HUES48 (cell line): ENCODE results near the gene COQ10B.
"Not testable (repeated sequence)": the region's sequence is repeated elsewhere in the genome, so short reads cannot be mapped to it uniquely, and the experiment has no call there.

Source experiments
- H3K27ac ChIP-seq: one replicate; pipeline ENCODE4 v1.7.0; 2013; ENCODE audit warnings: low read depth, low read length, inconsistent platforms
- H3K27me3 ChIP-seq: 2 replicates; pipeline ENCODE4 v1.6.1; 2013; ENCODE audit warnings: mild to moderate bottlenecking, low read length; ENCODE audit not compliant: control insufficient read depth, insufficient read depth
- H3K36me3 ChIP-seq: 2 replicates; pipeline ENCODE4 v1.6.1; 2013; ENCODE audit warnings: low read length; ENCODE audit not compliant: control insufficient read depth, insufficient read depth
- H3K4me1 ChIP-seq: 2 replicates; pipeline ENCODE4 v1.6.1; 2013; ENCODE audit warnings: mild to moderate bottlenecking, low read length; ENCODE audit not compliant: control insufficient read depth, insufficient read depth
- H3K4me3 ChIP-seq: 2 replicates; pipeline ENCODE4 v1.5.1; 2013; ENCODE audit warnings: mild to moderate bottlenecking, low read depth, low read length
- H3K9ac ChIP-seq: 2 replicates; pipeline ENCODE4 v1.6.1; 2013; ENCODE audit warnings: mild to moderate bottlenecking, low read depth, low read length, moderate library complexity
- H3K9me3 ChIP-seq: 2 replicates; pipeline ENCODE4 v1.6.1; 2013; ENCODE audit warnings: low read length; ENCODE audit not compliant: control insufficient read depth, insufficient read depth

Gene COQ10B

GRCh38 chr2:197432527-197432926, 20.8 kb upstream of the COQ10B start:
- not testable (repeated sequence) for H3K9ac ChIP-seq, H3K27ac ChIP-seq

DNA sequence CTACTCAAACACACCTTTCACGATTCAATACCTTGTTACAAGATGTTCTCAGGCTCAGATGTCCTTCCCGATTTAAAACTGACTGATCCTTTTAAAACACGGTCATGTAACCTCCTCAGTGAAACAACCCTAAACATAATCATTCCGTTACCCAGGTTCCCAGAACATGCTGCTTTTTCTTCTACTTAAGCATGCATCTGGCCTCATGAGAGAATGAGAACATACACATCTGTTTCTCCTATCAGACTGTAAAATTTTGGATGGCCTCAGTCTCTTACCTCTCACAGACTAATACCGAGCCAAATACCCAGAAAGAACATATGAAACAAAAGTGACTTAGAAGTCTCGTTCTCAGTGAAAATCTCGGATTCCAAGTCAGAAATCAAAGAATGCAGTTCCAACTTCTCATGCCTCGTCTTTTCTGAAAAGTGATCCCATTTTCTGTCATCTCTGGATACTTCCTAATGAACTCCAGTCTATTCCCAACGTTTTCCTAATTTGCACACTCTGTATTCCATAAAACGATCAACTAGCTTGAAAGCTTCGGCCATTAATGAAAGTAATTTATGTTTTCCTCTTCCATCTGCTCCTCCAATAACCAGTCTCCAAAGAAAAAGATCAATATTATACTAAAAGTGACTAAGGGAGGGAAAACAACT, 19.4 kb upstream of the COQ10B start:
- H3K9ac ChIP-seq, result peak overlapping the region; percentile 100
- H3K36me3 ChIP-seq, result peaks cover 8% of the 10 kb centered on the region

More at GRCh38 chr2:197432527-197432926, 20.8 kb upstream of the COQ10B start:
- H3K9me3 ChIP-seq, H3K36me3 ChIP-seq, H3K27me3 ChIP-seq: not testable (repeated sequence)
- peak overlapping the region; percentile 99; the same call in 1 of the 2 replicates for H3K4me3 ChIP-seq
- H3K4me1 ChIP-seq, result peaks cover 14% of the 10 kb centered on the region

DNA sequence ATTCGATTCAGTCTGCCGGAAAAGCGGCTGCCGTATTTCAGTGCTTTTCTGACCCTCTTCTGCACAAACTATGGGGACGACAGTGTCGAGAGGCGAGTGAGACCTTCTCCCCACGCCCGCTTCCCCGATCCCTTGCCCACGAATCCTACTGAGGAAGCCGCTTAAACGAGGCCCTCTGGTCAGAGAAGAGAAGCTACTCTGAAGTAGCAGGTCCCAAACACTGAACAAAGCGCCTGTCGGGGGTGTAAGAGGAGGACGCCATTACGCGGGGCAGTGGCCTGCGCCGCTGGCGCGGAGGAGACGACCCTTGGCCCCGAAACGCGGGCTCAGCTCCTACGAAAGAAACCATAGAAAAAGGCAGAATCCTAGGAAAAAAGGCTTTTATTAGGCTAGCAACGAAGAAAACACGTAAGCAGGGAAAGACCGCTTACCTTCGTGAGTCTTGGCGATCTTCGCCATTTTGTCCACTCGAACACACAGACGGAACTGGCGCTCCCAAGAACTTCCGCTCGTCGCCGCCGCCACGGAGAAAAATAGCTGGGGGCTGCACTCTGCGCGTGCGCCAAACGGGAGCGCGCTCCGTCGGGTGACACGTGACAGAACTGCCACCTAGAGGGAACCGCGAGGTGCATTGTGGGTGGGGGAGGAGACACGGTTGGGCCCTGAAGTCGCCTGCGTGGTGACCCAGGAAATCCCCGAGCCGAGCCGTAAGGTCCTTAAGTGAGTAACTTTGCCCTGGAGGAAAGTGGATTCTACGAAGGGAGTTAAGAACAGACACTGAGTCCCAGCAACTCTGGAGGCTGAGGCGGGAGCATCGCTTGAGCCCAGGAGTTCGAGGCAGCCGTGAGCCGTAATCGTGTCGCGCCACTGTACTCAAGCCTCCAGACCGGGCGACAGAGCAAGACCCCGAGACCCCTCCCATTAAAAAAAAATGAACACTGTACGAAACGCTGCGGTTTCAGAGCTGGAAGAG, 18.5 kb upstream of the COQ10B start, which contains the start of gene SF3B1:
SF3B1 (minus strand) TSS at position 488 of the 973 bp plus-strand sequence; CDS start at position 459, 29 bp downstream.
- Histone ChIP-seq H3K27ac (peak within 1 kb of the TSS; percentile 96), H3K9me3 (no peaks in the 10 kb centered on the region), H3K9ac (peak within 1 kb of the TSS; percentile 100), H3K27me3 (no peaks in the 10 kb centered on the region), H3K4me3 (peak within 1 kb of the TSS; percentile 99), H3K4me1 (peaks cover 14% of the 10 kb centered on the region), H3K36me3 (peaks cover 5% of the 10 kb centered on the region)

More for the DNA sequence above, 19.4 kb upstream of the COQ10B start:
- H3K4me3 ChIP-seq, result peak overlapping the region; percentile 99
- peaks cover 14% of the 10 kb centered on the region for H3K4me1 ChIP-seq
- H3K27me3 ChIP-seq, result no peaks in the 10 kb centered on the region
- no peaks in the 10 kb centered on the region for H3K9me3 ChIP-seq
- H3K27ac ChIP-seq, result peak overlapping the region; percentile 96

GRCh38 chr2:197435598-197436420, 17.5 kb upstream of the COQ10B start:
- Histone ChIP-seq H3K9ac (peak overlapping the region; percentile 100), H3K36me3 (no peaks in the 10 kb centered on the region), H3K9me3 (no peaks in the 10 kb centered on the region), H3K27ac (peak overlapping the region; percentile 96), H3K27me3 (no peaks in the 10 kb centered on the region), H3K4me3 (peak overlapping the region; percentile 99), H3K4me1 (peaks cover 14% of the 10 kb centered on the region)

DNA sequence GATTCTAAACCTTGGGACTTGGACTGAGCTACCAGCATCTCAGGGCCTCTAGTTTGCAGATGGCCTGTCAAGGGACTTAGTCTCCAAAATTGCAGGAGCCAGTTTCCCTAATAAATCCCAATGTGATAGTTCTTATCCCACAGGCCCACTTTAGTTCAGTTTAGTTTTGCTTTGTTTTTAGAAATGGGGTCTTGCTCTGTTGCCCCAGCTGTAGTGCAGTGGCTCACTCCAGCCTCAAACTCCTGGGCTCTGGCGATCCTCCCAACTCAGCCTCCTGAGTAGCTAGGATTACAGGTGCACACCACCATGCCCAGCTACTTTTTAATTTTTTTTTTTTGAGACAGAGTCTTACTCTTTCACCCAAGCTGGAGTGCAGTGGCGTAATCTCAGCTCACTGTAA, 16.0 kb upstream of the COQ10B start:
- Histone ChIP-seq H3K9ac (no peak overlapping the region), H3K9me3 (no peaks in the 10 kb centered on the region), H3K4me1 (peaks cover 7% of the 10 kb centered on the region), H3K36me3 (no peaks in the 10 kb centered on the region), H3K27me3 (no peaks in the 10 kb centered on the region), H3K4me3 (no peak overlapping the region), H3K27ac (no peak overlapping the region)

GRCh38 chr2:197442857-197443256, 10.5 kb upstream of the COQ10B start:
- no peaks in the 10 kb centered on the region for H3K27me3 ChIP-seq
- no peak overlapping the region for H3K27ac ChIP-seq
- no peaks in the 10 kb centered on the region for H3K9me3 ChIP-seq
- no peak overlapping the region for H3K4me3 ChIP-seq
- no peak overlapping the region for H3K9ac ChIP-seq
- H3K4me1 ChIP-seq, result no peaks in the 10 kb centered on the region
- no peaks in the 10 kb centered on the region for H3K36me3 ChIP-seq

DNA sequence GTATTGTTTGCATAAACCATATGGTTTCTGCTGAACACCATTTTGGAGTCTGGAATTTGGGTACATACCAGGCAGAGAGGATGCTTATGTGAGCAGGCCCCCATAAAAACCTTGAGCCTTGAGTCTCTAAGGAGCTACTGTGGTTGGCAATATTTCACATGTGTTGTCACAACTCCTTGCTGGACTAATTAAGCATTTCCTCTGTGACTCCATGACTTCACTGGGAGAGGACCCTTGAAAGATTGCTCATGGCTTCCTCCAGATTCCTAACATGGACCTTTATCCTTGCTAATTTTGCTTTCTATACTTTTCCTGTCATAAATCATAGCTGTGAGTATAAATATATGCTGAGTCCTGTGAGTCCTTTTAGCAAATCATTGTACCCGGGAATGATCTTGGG, 7.6 kb upstream of the COQ10B start:
- H3K27ac ChIP-seq, result no peak overlapping the region
- H3K4me1 ChIP-seq, result no peaks in the 10 kb centered on the region
- H3K9ac ChIP-seq, result no peak overlapping the region
- H3K36me3 ChIP-seq, result no peaks in the 10 kb centered on the region
- H3K27me3 ChIP-seq, result no peaks in the 10 kb centered on the region
- no peaks in the 10 kb centered on the region for H3K9me3 ChIP-seq
- H3K4me3 ChIP-seq, result no peak overlapping the region

GRCh38 chr2:197446844-197447243, 6.5 kb upstream of the COQ10B start:
- H3K27me3 ChIP-seq, result no peaks in the 10 kb centered on the region
- no peaks in the 10 kb centered on the region for H3K36me3 ChIP-seq
- no peaks in the 10 kb centered on the region for H3K4me1 ChIP-seq
- no peaks in the 10 kb centered on the region for H3K9me3 ChIP-seq
- H3K4me3 ChIP-seq, result no peak overlapping the region
- no peak overlapping the region for H3K9ac ChIP-seq
- no peak overlapping the region for H3K27ac ChIP-seq

- H3K27me3 ChIP-seq, result no peaks in the 10 kb centered on the region
- no peaks in the 10 kb centered on the region for H3K9me3 ChIP-seq
- no peaks in the 10 kb centered on the region for H3K36me3 ChIP-seq
- no peak overlapping the region for H3K27ac ChIP-seq
- H3K9ac ChIP-seq, result no peak overlapping the region
- H3K4me3 ChIP-seq, result no peak overlapping the region
- H3K4me1 ChIP-seq, result peaks cover 10% of the 10 kb centered on the region
These were observed 2.9 kb upstream of the COQ10B start for GRCh38 chr2:197450465-197450864.

DNA sequence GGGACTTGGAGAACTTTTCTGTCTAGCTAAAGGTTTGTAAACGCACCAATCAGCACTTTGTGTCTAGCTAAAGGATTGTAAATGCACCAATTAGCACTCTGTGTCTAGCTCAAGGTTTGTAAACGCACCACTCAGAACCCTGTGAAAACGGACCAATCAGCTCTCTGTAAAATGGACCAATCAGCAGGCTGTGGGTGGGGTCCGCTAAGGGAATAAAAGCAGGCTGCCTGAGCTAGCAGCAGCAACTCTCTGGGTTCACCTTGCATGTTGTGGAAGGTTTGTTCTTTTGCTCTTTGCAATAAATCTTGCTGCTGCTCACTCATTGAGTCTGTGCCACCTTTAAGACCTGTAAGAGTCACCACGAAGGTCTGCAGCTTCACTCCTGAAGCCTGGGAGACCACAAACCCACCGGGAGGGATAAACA, 2.4 kb upstream of the COQ10B start:
- H3K27ac ChIP-seq, H3K9me3 ChIP-seq, H3K27me3 ChIP-seq, H3K4me3 ChIP-seq, H3K9ac ChIP-seq, H3K36me3 ChIP-seq: not testable (repeated sequence)
- H3K4me1 ChIP-seq, result peaks cover 10% of the 10 kb centered on the region
